Skeletal muscle satellite cell (primary cell): ENCODE measurements around the gene SF1.

Experiments used
- H3K27me3 ChIP-seq: 2 replicates; pipeline ENCODE4 v1.7.0; 2013; ENCODE audit warnings: low read length; ENCODE audit not compliant: control insufficient read depth, insufficient read depth
- H3K36me3 ChIP-seq: 2 replicates; pipeline ENCODE4 v1.7.0; 2013; ENCODE audit warnings: mild to moderate bottlenecking, control low read depth, low read length; ENCODE audit not compliant: insufficient read depth
- H3K4me1 ChIP-seq: 2 replicates; pipeline ENCODE4 v1.7.0; 2013; ENCODE audit warnings: low read length; ENCODE audit not compliant: control insufficient read depth, insufficient read depth
- H3K4me2 ChIP-seq: 2 replicates; pipeline ENCODE4 v1.7.0; 2013; ENCODE audit warnings: mild to moderate bottlenecking, low read length
- H3K4me3 ChIP-seq: 2 replicates; pipeline ENCODE4 v1.7.0; 2013; ENCODE audit warnings: low read length
- H3K9ac ChIP-seq: 2 replicates; pipeline ENCODE4 v1.7.0; 2013; ENCODE audit warnings: mild to moderate bottlenecking, low read depth, low read length, moderate library complexity
- H3K9me3 ChIP-seq: replicated peaks from 2 replicates; pipeline ENCODE4 v1.7.0; 2013; ENCODE audit warnings: mild to moderate bottlenecking, control low read depth, low read length

Gene SF1

DNA sequence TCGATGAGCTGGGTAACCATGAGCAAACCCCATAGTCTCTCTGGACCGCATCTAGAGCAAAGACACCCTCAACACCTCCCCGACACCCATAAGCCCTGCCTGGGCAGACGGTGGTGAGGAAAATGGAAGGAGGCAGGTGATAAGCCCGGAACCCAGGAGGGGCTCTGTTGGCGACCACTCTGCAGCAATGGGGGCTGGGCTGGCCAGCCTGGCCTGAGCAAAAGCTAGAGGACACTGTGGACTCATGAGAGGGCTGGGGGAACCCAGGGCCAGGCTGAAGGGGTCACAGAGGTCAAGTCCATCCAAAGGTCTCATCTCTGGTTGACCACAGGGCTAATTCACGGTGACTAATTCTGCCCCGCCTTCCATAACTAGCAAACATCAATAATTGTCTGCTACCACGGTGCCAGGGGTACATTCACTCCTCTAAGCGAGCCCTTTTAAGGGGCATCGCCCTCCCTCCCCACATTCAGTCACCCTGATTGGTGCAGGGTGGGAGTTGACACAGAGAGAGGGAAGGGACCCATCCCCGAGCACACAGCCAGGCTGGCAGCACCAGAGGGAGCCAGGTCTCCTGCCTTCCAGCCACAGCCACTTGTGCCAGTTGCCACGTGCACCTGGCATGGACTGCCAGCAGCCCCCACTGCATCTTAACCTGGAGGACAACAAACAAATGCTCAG is 22.5 kb downstream of the SF1 start:
- no peak overlapping the region for H3K4me2 ChIP-seq
- H3K36me3 ChIP-seq = peaks cover 2% of the 10 kb centered on the region
- no peaks in the 10 kb centered on the region for H3K9me3 ChIP-seq
- no peak overlapping the region for H3K9ac ChIP-seq
- H3K4me3 ChIP-seq = no peak overlapping the region
- H3K4me1 ChIP-seq = peaks cover 4% of the 10 kb centered on the region
- H3K27me3 ChIP-seq = no peaks in the 10 kb centered on the region

DNA sequence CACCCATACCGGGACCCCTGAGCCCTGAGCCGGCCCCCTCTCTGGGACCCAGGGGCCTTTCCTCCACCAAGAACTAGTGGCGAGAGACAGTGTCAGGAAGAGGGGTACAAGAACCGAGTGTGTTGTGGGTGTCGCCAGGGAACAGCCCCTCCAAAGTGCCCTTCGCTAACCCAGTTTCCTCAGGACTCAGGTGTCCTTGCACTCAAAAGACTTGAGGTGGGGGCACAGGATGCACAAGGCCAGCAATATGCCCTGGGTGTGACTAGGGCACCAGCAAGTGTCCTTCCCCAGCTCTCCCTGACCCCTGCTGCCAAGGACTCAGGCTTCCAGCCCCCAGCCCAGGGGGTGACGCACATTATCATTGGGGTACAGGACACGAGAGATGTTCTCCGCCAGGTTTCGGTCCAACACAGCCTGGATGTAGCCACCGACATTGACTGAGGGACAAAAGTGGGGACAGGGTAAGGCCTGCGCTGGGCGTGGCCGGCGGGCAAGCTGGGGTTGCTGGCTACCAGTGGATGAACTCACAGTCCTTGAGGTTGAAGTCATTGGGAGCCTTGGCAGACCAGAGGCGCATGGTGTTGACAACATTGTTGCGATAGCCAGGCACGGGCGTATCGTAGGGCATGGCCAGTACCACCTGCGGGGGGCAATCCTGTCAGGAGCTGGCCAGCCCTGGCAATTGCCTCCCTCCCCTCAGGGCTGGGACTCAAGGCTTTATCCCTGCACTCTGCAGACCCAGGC is 23.3 kb downstream of the SF1 start:
- H3K4me1 ChIP-seq = peaks cover 2% of the 10 kb centered on the region
- H3K9ac ChIP-seq = no peak overlapping the region
- no peak overlapping the region for H3K4me3 ChIP-seq
- no peaks in the 10 kb centered on the region for H3K27me3 ChIP-seq
- H3K36me3 ChIP-seq = no peaks in the 10 kb centered on the region
- no peaks in the 10 kb centered on the region for H3K9me3 ChIP-seq
- H3K4me2 ChIP-seq = no peak overlapping the region

DNA sequence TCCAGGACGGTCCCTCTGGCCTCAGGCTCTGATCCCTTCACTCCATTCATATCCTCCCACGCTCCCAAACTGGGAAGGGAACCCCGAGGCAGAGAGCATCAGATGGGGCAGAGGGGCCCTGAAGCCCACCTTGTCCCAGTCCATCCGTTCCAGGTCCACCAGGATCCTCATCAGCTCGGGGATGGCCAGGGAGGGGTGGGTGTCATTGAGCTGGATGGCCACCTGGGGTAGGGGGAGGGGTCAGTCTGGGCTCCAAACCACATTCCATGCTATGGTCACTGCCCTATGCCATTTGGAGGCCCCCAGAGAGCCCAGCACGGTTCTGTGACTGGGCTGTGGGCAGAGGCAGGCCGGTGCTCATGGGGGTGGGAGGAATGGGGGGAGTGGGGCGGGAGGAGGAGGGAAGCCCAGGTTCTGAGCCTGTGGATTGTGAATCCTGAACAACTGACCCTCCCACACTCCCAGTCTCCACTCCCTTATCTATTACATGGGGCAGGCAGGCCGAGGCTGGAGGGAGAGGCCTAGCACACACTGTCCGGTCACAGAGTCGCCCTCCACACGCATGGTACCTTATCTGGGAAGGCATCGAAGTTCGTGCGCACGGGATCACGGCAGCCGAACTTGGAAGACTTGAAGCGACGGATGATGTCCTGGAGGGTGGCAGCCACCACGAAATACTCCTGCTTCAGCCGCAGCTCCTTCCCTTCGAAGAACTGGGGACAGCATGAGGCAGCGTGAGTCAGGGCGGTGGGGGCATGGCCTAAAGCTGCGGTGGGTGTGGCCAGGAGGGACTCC is 24.0 kb downstream of the SF1 start:
- H3K27me3 ChIP-seq = no peaks in the 10 kb centered on the region
- no peaks in the 10 kb centered on the region for H3K36me3 ChIP-seq
- H3K4me1 ChIP-seq = no peaks in the 10 kb centered on the region
- H3K4me3 ChIP-seq = no peak overlapping the region
- no peaks in the 10 kb centered on the region for H3K9me3 ChIP-seq
- H3K4me2 ChIP-seq = no peak overlapping the region
- H3K9ac ChIP-seq = no peak overlapping the region

DNA sequence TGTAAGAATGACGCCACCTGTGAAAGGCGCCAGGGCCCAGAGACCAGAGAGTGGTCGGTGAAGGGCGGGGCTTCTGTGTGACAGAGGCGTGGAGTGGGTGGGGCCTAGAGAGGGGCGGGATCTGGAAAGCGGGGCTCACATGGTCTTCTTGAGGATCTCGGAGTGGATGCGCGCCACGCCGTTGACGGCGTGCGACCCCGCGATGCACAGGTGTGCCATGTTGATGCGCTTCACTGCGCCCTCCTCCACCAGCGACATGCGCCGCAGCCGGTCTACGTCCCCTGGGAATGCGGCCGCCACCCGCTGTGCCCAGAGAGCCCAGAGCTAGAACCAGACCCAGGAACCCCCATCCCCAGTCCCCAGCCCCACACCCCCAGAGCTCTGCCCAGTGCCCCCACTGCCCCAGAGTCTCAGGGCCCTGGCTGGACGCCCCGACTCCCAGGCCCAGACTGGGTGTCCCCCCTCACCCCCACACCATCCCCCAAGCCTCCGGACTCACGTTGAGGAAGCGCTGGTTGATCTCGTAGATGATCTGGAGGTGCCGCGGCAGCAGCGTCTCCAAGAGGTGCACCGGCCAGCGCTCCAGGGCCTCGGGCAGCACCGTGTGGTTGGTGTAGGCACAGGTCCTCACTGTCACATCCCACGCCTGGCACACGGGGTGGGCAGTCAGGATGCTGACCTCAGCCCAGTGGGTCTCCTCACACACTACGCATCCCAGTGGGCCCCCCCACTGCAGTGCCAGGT is 24.8 kb downstream of the SF1 start:
- Histone ChIP-seq H3K4me3 (no peak overlapping the region), H3K4me2 (no peak overlapping the region), H3K9me3 (no peaks in the 10 kb centered on the region), H3K27me3 (no peaks in the 10 kb centered on the region), H3K9ac (no peak overlapping the region), H3K36me3 (no peaks in the 10 kb centered on the region), H3K4me1 (no peaks in the 10 kb centered on the region)

DNA sequence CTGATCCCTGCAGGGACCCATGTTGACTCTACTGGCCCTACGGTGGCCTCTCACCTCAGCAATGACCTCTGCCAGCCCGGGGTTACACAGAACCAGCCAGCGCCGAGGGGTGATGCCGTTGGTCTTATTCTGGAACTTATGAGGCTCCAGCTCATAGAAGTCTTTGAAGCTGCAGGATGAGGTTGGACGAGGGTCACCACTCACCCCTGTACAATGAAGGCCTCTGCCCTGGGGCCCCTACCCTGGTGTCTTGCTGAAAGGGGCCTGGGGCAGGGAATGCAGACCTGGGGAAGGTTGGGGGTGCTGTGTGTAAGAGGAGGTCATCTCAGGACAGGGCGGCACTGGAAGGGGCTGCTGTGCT is 25.3 kb downstream of the SF1 start:
- Histone ChIP-seq H3K4me1 (no peaks in the 10 kb centered on the region), H3K4me2 (no peak overlapping the region), H3K9me3 (no peaks in the 10 kb centered on the region), H3K4me3 (no peak overlapping the region), H3K9ac (no peak overlapping the region), H3K36me3 (no peaks in the 10 kb centered on the region), H3K27me3 (no peaks in the 10 kb centered on the region)

DNA sequence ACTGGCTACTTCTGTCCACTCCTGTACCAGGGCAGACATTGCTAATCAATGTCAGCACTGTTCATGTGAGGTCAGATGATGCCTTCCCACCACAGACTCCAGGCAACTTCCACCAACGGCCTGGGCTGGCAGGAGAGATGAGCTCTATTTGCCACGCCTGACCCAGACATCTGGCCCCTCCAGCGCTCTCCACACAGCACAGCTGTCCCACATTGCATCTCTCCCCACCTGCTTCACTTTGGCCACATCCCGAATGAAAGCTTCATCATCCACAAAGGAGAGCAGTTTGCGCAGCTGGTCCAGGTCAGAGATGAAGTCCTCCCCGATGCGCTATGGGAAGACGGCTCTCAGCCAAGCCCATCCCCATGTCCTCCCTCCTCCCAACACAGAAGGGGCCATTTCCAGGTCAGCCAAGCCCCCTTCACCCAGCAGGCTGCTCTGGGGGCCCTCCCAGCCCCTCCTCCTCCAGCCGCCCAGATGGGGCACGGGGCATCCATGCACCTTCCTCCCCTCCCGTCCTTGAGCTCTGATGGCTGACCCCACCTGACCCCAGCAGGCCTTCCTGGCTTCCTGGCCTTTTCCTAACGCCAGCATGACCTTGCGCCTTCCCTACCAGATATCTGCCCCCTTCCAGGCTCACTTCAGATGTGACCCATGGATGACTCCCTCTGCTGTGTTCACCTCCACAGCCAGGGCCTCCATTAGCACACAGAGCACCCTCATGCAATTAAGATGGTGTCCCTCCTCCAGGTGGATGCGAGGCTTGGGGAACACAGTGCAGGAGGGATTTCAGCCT is 26.0 kb downstream of the SF1 start:
- H3K4me2 ChIP-seq = no peak overlapping the region
- no peaks in the 10 kb centered on the region for H3K9me3 ChIP-seq
- H3K9ac ChIP-seq = no peak overlapping the region
- H3K4me1 ChIP-seq = no peaks in the 10 kb centered on the region
- no peaks in the 10 kb centered on the region for H3K36me3 ChIP-seq
- no peaks in the 10 kb centered on the region for H3K27me3 ChIP-seq
- no peak overlapping the region for H3K4me3 ChIP-seq

DNA sequence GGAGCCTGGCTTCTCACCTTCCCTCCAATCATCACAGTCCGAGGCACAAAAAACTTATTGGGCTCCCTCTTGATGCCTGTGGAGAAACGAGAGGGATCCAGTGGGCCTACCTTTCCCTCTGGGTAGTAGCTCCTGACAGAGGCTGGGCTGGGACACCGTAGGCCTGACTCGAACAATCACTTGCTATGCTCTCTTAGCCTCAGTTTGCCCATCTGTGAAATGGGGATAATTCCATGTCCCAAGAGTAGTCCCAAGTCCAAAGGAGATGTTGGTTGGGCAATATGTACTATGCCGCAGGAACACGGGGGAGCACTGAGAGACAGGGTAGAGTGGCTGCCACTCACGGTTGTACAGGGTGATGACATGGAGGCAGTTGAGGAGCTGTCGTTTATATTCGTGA is 26.8 kb downstream of the SF1 start:
- Histone ChIP-seq H3K36me3 (no peaks in the 10 kb centered on the region), H3K4me1 (no peaks in the 10 kb centered on the region), H3K4me3 (no peak overlapping the region), H3K27me3 (no peaks in the 10 kb centered on the region), H3K9me3 (no peaks in the 10 kb centered on the region), H3K9ac (no peak overlapping the region), H3K4me2 (no peak overlapping the region)

DNA sequence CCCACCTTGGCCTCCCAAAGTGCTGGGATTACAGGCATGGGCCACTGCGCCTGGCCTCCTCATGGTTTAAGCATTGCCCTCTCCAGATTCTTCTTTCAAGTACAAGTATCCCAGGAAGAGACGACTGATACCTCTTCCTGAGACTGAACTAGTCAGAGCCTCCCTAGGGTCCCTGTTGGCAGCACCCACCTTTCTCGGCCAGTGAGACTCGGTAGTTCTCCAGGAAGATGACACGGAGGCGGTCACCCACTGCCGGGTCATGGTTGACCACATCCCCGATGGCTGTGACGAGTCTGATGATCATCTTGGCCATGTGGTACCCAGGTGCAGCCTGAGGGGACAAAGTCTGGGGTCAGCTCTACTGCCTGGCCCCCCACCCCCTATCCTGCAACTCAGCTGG is 27.2 kb downstream of the SF1 start:
- Histone ChIP-seq H3K36me3 (no peaks in the 10 kb centered on the region), H3K4me3 (no peak overlapping the region), H3K27me3 (no peaks in the 10 kb centered on the region), H3K4me2 (no peak overlapping the region), H3K4me1 (no peaks in the 10 kb centered on the region), H3K9me3 (no peaks in the 10 kb centered on the region), H3K9ac (no peak overlapping the region)

DNA sequence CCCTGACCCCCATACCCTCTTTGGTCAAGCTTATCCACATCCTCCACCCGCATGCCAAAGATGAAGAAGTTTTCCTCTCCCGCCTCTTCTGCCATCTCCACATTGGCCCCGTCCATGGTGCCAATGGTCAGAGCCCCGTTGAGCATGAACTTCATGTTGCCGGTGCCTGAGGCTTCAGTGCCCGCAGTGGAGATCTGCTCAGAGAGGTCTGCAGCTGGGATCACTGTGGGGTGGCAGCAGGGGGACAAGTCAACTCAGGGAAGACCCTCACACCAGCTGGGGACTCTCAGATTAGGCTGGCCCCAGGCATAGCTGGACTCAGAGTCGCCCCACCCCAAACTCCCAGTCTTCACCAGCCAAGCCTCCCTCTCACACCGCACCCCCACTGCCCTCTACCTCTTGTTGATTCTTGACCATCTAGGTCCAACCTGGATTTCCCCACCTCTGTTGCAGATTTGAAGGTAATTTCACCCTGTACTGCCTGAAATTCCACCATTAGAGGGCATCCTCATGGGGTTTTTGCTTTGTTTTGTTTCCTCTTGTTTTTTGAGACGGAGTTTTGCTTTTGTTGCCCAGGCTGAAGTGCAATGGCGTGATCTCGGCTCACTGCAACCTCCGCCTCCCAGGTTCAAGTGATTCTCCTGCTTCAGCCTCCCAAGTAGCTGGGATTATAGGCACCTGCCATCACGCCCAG is 27.8 kb downstream of the SF1 start:
- Histone ChIP-seq H3K4me3 (no peak overlapping the region), H3K4me2 (no peak overlapping the region), H3K9me3 (no peaks in the 10 kb centered on the region), H3K36me3 (no peaks in the 10 kb centered on the region), H3K27me3 (peaks cover 3% of the 10 kb centered on the region), H3K9ac (no peak overlapping the region), H3K4me1 (peaks cover 4% of the 10 kb centered on the region)

DNA sequence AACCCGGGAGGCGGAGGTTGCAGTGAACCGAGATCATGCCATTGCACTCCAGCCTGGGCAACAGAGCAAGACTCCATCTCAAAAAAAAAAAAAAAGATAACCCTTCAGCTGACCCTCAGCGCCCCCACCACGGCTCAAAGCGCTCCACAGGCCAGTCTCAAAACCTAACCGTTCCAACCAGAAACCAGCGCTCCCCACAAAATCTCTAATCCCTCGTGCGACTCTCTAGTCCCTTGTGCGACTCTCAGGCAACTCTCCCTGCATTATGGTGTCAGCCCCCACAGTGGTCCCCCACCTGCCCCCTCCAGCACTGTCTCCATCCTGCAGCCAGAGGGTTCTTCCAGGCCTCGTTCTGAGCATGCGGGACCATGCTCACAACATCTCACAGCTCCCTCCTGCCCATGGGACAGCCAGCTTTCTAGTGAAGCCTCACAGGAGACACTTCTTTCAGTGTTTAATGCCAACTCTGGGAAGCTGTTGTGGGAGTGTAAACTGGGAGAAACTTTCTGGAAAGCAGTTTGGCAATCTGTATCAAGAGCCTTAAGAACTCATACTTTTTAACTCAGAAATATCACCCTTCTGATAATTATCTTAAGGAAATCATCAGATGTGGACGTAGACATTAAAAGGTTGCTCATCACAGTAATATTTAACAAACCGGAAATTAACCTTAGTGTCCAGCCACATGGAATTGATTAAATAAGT is 30.2 kb downstream of the SF1 start:
- no peak overlapping the region for H3K4me2 ChIP-seq
- H3K27me3 ChIP-seq = peaks cover 20% of the 10 kb centered on the region
- peaks cover 22% of the 10 kb centered on the region for H3K4me1 ChIP-seq
- H3K9me3 ChIP-seq = no peaks in the 10 kb centered on the region
- no peak overlapping the region for H3K4me3 ChIP-seq
- no peak overlapping the region for H3K9ac ChIP-seq
- H3K36me3 ChIP-seq = no peaks in the 10 kb centered on the region
